Measurements from ENCODE around the gene MCF2L2.
"Not testable (repeated sequence)": the region's sequence is repeated elsewhere in the genome, so short reads cannot be mapped to it uniquely, and the experiment has no call there.

MCF2L2 gene

DNA sequence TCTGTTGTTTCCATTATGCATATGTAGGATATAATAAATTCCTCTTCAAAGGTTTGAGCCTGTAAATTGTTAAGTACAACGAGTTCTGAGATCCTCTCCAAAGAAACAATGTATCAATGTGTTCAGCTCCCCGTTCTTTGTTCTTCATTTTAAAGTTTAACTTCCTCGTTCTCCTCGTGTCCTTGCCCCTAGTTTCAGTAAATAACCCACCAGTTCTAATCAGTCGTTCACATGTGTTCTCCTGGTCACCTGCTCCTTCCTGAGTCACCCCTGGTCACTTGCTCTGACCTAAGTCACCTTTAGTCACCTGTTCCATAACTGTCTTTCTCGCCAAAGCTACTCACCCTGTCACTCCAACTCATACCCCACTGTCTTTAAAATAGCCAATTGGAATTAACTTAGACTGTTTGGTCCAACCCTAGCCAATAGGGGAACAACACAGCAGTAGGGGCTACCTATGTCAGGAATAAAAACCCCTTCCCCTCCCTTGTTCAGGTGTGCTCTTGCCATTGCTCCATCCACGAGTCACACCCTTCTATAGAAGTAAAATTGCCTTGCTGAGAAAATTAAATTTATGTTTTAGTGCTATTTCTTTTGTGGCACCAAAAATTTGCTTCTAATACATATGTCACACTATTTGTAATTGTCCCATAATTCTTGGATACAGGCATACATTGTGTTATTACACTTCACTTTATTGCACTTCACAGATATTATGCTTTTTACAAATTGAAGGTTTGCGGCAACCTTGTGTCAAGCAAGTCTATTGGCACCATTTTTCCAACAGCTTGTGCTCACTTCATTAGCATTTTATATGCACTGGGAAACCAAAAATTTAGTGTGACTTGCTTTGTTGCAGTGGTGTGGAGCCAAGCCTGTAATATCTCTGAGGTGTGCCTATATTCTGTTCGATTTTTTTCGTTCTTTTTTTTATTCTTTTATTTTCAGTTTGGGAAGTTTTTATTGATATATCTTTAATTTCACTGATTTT is 15.3 kb upstream of the MCF2L2 start:
- no peak for DNase-seq (ENCODE audit: extremely low spot score)
- ChIA-PET POLR2A (no interaction called here), CTCF (no interaction called here)
- no peak for TF ChIP-seq LEF1 (IDR thresholded peaks at IDR 0.05; ENCODE audit: borderline replicate concordance)
- TF ChIP-seq NFRKB (IDR thresholded peaks at IDR 0.05): no peak
- TF ChIP-seq ZNF384 (IDR thresholded peaks at IDR 0.05): no peak
- no peak for TF ChIP-seq HDGF (IDR thresholded peaks at IDR 0.05; ENCODE audit: borderline replicate concordance)
- TF ChIP-seq BHLHE40 (IDR thresholded peaks at IDR 0.05; ENCODE audit: borderline replicate concordance): no peak
- TF ChIP-seq CTBP1 (IDR thresholded peaks at IDR 0.05; ENCODE audit: borderline replicate concordance): no peak
- TF ChIP-seq FOXK2 (IDR thresholded peaks at IDR 0.05): no peak
- TF ChIP-seq FOXA1 (IDR thresholded peaks at IDR 0.05): no peak
- no peak for TF ChIP-seq FOXM1 (IDR thresholded peaks at IDR 0.05; ENCODE audit: borderline replicate concordance)

DNA sequence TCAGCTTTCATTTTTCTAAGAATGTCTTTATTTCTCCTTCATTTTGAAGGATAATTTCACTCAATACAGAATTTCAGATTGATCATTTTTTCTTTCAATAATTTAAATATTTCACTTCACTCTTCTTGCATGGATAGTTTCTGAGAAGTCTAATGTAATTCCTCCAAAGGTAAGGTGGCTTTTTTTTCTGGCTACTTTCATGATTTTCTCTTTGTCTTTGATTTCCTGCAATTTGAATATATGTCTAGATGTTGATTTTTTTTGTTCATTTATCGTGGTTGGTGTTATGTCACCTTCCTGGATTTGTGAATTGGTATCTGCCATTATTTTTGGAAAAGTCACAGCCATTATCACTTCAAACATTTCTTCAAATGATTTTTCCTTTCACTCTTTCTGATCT is 14.6 kb upstream of the MCF2L2 start:
- ChIA-PET POLR2A (no interaction called here), CTCF (no interaction called here)
- no peak for TF ChIP-seq TARDBP (IDR thresholded peaks at IDR 0.05)
- no peak for DNase-seq (ENCODE audit: extremely low spot score)

DNA sequence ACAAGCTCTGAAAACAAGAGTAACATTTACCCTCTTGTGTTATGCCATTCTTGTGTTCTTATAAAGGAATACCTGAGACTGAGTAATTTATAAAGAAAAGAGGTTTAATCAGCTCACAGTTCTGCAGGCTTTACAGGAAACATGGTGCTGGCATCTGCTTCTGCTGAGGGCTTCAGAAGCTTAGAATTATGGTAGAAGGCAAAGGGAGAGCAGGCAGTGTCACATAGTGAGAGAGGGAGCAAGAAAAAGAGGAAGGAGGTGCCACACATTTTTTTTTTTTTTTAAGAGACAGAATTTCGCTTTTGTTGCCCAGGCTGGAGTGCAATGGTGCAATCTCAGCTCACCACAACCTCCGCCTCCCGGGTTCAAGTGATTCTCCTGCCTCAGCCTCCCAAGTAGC is 12.1 kb upstream of the MCF2L2 start:
- CTCF ChIA-PET; DNase-seq (ENCODE audit: extremely low spot score); POLR2A ChIA-PET: not testable (repeated sequence)

- CTCF ChIA-PET: no interaction called here
- TF ChIP-seq, protein P1, sequence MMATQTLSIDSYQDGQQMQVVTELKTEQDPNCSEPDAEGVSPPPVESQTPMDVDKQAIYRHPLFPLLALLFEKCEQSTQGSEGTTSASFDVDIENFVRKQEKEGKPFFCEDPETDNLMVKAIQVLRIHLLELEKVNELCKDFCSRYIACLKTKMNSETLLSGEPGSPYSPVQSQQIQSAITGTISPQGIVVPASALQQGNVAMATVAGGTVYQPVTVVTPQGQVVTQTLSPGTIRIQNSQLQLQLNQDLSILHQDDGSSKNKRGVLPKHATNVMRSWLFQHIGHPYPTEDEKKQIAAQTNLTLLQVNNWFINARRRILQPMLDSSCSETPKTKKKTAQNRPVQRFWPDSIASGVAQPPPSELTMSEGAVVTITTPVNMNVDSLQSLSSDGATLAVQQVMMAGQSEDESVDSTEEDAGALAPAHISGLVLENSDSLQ (IDR thresholded peaks at IDR 0.05): no peak
- TF ChIP-seq FOXK2 (IDR thresholded peaks at IDR 0.05): no peak
- TF ChIP-seq ARNT (IDR thresholded peaks at IDR 0.05): no peak
- TF ChIP-seq FOXM1 (IDR thresholded peaks at IDR 0.05; ENCODE audit: borderline replicate concordance): no peak
- no peak for TF ChIP-seq L3MBTL2 (conservative IDR thresholded peaks at IDR 0.05)
- TF ChIP-seq TARDBP (IDR thresholded peaks at IDR 0.05): no peak
- no peak for TF ChIP-seq HDGF (IDR thresholded peaks at IDR 0.05; ENCODE audit: borderline replicate concordance)
- no peak for TF ChIP-seq ELF4 (IDR thresholded peaks at IDR 0.05)
- TF ChIP-seq FOXA1 (IDR thresholded peaks at IDR 0.05): no peak
- no peak for TF ChIP-seq LEF1 (IDR thresholded peaks at IDR 0.05; ENCODE audit: borderline replicate concordance)
- no peak for TF ChIP-seq NFRKB (IDR thresholded peaks at IDR 0.05)
- TF ChIP-seq CTBP1 (IDR thresholded peaks at IDR 0.05; ENCODE audit: borderline replicate concordance): no peak
- no peak for TF ChIP-seq SUZ12 (IDR thresholded peaks at IDR 0.05)
- TF ChIP-seq BHLHE40 (IDR thresholded peaks at IDR 0.05; ENCODE audit: borderline replicate concordance): no peak
- TF ChIP-seq ZNF384 (IDR thresholded peaks at IDR 0.05): no peak
- no peak for TF ChIP-seq SP1 (IDR thresholded peaks at IDR 0.05)
- DNase-seq (ENCODE audit: extremely low spot score): no peak
- POLR2A ChIA-PET: no interaction called here
Measured at GRCh38 chr3:183439515-183439914, 11.1 kb upstream of the MCF2L2 start.

DNA sequence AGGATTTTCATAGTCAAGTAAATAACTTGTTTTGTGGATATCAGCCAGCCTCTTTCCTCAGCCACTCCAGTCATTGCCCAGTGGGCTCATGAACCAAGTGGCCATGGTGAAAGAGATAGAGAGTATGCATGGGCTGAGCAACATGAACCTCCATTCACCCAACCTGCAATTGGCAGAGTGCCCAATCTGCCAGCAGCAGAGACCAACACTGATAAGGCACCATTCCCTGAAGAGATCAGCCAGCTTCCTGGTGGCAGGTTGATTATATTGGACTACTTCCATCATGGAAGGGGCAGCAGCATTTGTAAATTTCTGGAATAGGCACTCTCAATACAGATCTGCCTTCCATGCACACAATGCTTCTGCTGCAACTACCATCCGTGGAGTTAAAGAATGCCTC is 10.3 kb upstream of the MCF2L2 start:
- ChIA-PET POLR2A (interaction anchor here (1.2 kb wide), 1 partner anchor 10 kb away, joined by 5 read pairs; the partner anchor contains the start of gene MCF2L2), CTCF (no interaction called here)
- no peak for DNase-seq (ENCODE audit: extremely low spot score)
- no peak for TF ChIP-seq BHLHE40 (IDR thresholded peaks at IDR 0.05; ENCODE audit: borderline replicate concordance)
- no peak for TF ChIP-seq L3MBTL2 (conservative IDR thresholded peaks at IDR 0.05)
- no peak for TF ChIP-seq TARDBP (IDR thresholded peaks at IDR 0.05)
- TF ChIP-seq ZNF384 (IDR thresholded peaks at IDR 0.05): no peak
- TF ChIP-seq FOXK2 (IDR thresholded peaks at IDR 0.05): no peak
- no peak for TF ChIP-seq NFRKB (IDR thresholded peaks at IDR 0.05)
- TF ChIP-seq FOXA1 (IDR thresholded peaks at IDR 0.05): no peak
- no peak for TF ChIP-seq CTBP1 (IDR thresholded peaks at IDR 0.05; ENCODE audit: borderline replicate concordance)
- TF ChIP-seq HDGF (IDR thresholded peaks at IDR 0.05; ENCODE audit: borderline replicate concordance): no peak
- TF ChIP-seq SUZ12 (IDR thresholded peaks at IDR 0.05): no peak
- TF ChIP-seq FOXM1 (IDR thresholded peaks at IDR 0.05; ENCODE audit: borderline replicate concordance): no peak
- TF ChIP-seq LEF1 (IDR thresholded peaks at IDR 0.05; ENCODE audit: borderline replicate concordance): no peak
- no peak for TF ChIP-seq ELF4 (IDR thresholded peaks at IDR 0.05)
- TF ChIP-seq SP1 (IDR thresholded peaks at IDR 0.05): no peak
- TF ChIP-seq, protein P1 (IDR thresholded peaks at IDR 0.05): no peak
- TF ChIP-seq ARNT (IDR thresholded peaks at IDR 0.05): no peak

GRCh38 chr3:183437666-183438564 is 9.5 kb upstream of the MCF2L2 start:
- POLR2A ChIA-PET: interaction anchor here (1.2 kb wide), 1 partner anchor 10 kb away, joined by 5 read pairs; the partner anchor contains the start of gene MCF2L2
- no peak for TF ChIP-seq BHLHE40 (IDR thresholded peaks at IDR 0.05; ENCODE audit: borderline replicate concordance)
- no peak for TF ChIP-seq SP1 (IDR thresholded peaks at IDR 0.05)
- TF ChIP-seq SUZ12 (IDR thresholded peaks at IDR 0.05): no peak
- TF ChIP-seq, protein P1 (IDR thresholded peaks at IDR 0.05): no peak
- TF ChIP-seq TARDBP (IDR thresholded peaks at IDR 0.05): no peak
- no peak for TF ChIP-seq ZNF384 (IDR thresholded peaks at IDR 0.05)
- TF ChIP-seq ARNT (IDR thresholded peaks at IDR 0.05): no peak
- no peak for TF ChIP-seq HDGF (IDR thresholded peaks at IDR 0.05; ENCODE audit: borderline replicate concordance)
- TF ChIP-seq LEF1 (IDR thresholded peaks at IDR 0.05; ENCODE audit: borderline replicate concordance): no peak
- no peak for TF ChIP-seq FOXM1 (IDR thresholded peaks at IDR 0.05; ENCODE audit: borderline replicate concordance)
- no peak for TF ChIP-seq ELF4 (IDR thresholded peaks at IDR 0.05)
- no peak for TF ChIP-seq CTBP1 (IDR thresholded peaks at IDR 0.05; ENCODE audit: borderline replicate concordance)

More at GRCh38 chr3:183437666-183438564, 9.5 kb upstream of the MCF2L2 start:
- DNase-seq (ENCODE audit: extremely low spot score): no peak
- CTCF ChIA-PET: no interaction called here

Data from HEK293T (cell line).